Measurements from ENCODE around the gene CDK14. TPM values are rescaled to one million over a fixed set of nuclear protein-coding genes. Genes with fewer than 3 reads are reported as not detected.

The CDK14 gene
- total RNA-seq, 1 donor: 11.1 TPM

DNA sequence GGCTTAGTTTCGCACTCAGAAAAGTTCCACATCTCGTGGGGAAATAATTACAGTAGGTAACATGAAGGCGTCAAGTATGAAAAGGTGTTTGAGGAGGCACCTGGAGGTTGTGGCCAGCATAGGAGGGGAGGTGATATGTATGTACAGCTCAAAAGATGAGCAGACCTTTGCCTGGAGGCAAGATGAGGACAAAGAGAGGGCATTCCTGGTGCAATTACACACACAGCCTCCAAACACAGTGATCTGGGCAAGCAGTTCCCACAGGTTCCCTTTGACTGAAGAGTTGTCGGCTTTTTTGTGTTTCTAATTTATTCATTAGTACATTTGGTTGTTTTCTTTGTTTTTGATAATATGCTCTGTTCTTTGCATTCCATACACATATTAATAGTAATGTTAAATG is 46.9 kb downstream of the CDK14 start:
- H3K9me3 ChIP-seq (ENCODE audit: low read depth, low read length): no peaks in the 10 kb centered on the region
- H3K27me3 ChIP-seq (ENCODE audit: insufficient read depth, low read length): no peaks in the 10 kb centered on the region
- H3K4me3 ChIP-seq (ENCODE audit: low read length): no peak overlapping the region
- no peaks in the 10 kb centered on the region for H3K4me1 ChIP-seq (ENCODE audit: insufficient read depth, low read length)

DNA sequence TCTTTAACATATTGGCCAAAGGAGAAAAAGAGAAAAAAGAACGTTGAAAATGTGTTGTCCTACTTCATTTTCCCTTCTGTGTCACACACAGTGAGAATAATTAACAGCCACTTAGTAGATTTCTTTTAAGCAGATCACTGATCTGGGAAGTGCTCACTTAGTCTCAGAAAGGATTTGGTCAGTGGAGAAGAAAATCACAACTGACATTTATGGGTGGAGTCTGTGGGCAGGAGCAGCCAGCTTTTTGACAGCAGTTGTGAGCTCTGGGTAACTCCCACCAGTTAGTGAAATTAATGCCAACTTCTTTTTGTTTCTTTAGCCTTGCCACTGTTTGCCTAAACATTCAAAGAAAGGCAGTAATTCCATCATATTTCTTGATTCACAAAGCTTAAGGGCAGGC is 49.7 kb downstream of the CDK14 start:
- H3K4me3 ChIP-seq (ENCODE audit: low read length): no peak overlapping the region

DNA sequence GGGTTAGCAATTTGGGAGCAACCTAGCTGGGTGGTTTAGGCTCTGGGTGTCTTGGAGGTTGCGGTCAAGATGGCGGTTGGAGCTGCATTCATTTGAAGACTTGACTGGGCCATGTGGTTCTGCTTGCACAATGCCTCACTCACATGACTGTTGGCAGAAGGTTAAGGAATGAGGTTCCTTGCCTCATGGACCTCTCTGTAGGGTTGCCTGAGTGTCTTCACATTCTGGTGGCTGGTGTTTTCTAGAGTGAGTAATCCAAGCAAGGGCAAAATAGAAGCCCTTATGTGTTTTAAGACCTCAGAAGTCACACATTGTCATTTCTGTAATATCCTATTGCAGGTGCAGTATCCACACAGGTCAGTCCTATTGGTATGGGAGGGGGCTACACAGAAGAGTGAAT is 52.0 kb downstream of the CDK14 start:
- Histone ChIP-seq H3K4me1 (ENCODE audit: insufficient read depth, low read length) (no peaks in the 10 kb centered on the region), H3K9me3 (ENCODE audit: low read depth, low read length) (no peaks in the 10 kb centered on the region), H3K4me3 (ENCODE audit: low read length) (no peak overlapping the region), H3K27me3 (ENCODE audit: insufficient read depth, low read length) (no peaks in the 10 kb centered on the region)

More for the DNA sequence above, 49.7 kb downstream of the CDK14 start:
- Histone ChIP-seq H3K9me3 (ENCODE audit: low read depth, low read length) (no peaks in the 10 kb centered on the region), H3K27me3 (ENCODE audit: insufficient read depth, low read length) (no peaks in the 10 kb centered on the region), H3K4me1 (ENCODE audit: insufficient read depth, low read length) (no peaks in the 10 kb centered on the region)

DNA sequence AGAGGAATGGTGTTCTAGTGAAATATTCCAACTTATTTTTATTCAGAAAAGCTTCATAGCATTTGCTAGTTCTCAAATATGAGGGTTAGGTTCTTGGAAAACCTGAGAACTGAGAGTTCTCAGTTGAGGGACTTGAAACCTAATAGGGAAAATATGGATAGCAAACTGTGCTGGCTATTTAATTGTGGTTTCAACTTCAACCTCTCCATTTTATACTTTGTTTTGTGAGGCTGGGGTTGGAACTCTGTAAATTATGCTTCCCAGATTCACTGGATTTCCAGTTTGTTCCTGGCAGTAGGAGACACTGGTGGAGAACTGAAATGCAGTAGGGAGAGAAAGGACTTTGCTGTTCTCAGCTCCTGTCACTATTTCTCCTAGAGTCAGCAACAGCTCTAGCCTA is 52.7 kb downstream of the CDK14 start:
- no peaks in the 10 kb centered on the region for H3K27me3 ChIP-seq (ENCODE audit: insufficient read depth, low read length)
- no peaks in the 10 kb centered on the region for H3K4me1 ChIP-seq (ENCODE audit: insufficient read depth, low read length)
- H3K9me3 ChIP-seq (ENCODE audit: low read depth, low read length): no peaks in the 10 kb centered on the region
- no peak overlapping the region for H3K4me3 ChIP-seq (ENCODE audit: low read length)

DNA sequence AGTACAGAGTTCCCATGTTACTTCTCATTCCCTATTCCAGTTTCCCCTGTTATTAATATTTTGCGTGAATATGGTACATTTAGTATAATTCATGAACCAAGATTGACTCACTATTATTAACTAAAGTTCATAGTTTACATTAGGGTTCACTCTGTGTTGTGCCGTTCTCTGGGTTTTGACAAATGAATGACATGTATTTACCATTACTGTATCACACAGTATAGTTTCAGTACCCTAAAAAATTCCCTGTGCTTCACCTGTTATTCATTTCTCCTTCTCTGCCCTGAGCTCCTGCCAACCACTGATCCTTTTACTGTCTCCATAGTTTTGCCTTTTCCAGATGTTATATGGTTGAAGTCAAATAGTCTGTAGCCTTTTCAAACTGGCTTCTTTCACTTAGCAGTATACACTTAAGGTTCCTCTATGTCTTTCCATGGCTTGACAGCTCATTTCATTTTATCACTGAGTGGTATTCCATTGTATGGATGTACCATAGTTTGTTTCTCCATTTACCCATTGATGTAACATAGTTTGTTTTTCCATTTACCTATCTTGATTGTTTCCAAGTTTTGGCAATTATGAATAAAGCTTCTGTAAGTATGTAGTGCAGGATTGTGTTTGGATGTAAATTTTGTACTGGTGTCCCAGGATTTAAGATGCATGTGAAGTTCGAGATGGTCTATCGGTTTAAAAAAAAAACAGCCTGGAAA is 58.8 kb downstream of the CDK14 start:
- H3K4me1 ChIP-seq (ENCODE audit: insufficient read depth, low read length): no peaks in the 10 kb centered on the region
- H3K27me3 ChIP-seq (ENCODE audit: insufficient read depth, low read length): no peaks in the 10 kb centered on the region
- no peaks in the 10 kb centered on the region for H3K9me3 ChIP-seq (ENCODE audit: low read depth, low read length)
- H3K4me3 ChIP-seq (ENCODE audit: low read length): no peak overlapping the region

DNA sequence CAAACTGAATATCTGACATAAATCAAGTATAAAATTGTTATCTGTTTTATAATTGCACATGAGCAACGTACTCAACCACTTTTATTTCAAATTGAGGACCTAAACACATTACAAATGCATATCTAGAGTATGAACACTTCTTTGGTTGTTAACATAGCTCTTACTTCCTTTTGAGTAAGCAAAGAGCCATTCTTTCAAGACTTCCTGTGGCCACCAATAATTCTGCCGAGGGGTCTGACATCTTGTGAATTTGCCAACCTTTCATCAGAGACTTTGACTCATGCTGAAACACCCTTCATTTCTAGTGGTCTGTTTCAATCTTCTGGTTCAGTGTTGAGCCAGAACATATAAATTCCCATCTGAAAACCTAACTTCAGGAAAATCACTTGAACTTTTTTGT is 59.4 kb downstream of the CDK14 start:
- no peak overlapping the region for H3K4me3 ChIP-seq (ENCODE audit: low read length)
- no peaks in the 10 kb centered on the region for H3K4me1 ChIP-seq (ENCODE audit: insufficient read depth, low read length)
- no peaks in the 10 kb centered on the region for H3K9me3 ChIP-seq (ENCODE audit: low read depth, low read length)
- no peaks in the 10 kb centered on the region for H3K27me3 ChIP-seq (ENCODE audit: insufficient read depth, low read length)

DNA sequence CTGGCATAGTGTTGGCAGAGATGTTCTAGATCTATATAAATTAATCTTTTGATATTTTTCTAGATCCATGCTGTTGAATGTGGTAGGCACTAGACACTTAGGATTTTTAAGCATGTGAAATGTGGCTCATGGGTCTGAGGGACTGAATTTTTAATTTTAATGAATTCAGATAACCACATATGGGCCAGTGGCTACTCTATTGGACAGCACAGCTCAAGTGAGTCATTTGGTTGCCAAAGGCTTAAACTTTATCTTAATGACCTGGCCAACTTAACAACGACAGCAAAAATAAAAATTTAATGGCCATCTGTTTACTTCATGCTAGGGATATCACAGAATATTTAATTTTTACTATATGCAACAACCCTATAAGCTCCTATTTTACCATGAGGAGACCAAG is 61.4 kb downstream of the CDK14 start:
- no peaks in the 10 kb centered on the region for H3K4me1 ChIP-seq (ENCODE audit: insufficient read depth, low read length)
- no peak overlapping the region for H3K4me3 ChIP-seq (ENCODE audit: low read length)
- no peaks in the 10 kb centered on the region for H3K27me3 ChIP-seq (ENCODE audit: insufficient read depth, low read length)
- no peaks in the 10 kb centered on the region for H3K9me3 ChIP-seq (ENCODE audit: low read depth, low read length)

DNA sequence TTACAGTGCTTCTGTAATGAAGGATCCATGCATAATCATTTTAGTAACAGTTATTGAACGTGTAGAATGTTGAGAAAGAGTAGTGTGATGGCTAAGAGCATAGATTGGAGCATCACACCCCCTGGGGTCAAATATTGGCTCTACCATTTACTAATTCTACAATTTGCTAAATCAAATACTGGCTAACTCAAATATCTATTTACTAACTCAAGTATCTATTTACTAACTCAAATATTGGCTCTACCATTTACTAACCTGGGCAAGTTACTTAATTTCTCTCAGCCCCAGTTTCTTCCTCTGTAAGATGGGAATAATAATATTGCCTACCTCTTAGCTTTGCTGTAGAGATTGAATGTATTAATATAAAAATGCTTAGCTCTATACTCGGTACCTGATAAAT is 64.0 kb downstream of the CDK14 start:
- no peak overlapping the region for H3K4me3 ChIP-seq (ENCODE audit: low read length)
- no peaks in the 10 kb centered on the region for H3K27me3 ChIP-seq (ENCODE audit: insufficient read depth, low read length)
- no peaks in the 10 kb centered on the region for H3K4me1 ChIP-seq (ENCODE audit: insufficient read depth, low read length)
- H3K9me3 ChIP-seq (ENCODE audit: low read depth, low read length): no peaks in the 10 kb centered on the region

DNA sequence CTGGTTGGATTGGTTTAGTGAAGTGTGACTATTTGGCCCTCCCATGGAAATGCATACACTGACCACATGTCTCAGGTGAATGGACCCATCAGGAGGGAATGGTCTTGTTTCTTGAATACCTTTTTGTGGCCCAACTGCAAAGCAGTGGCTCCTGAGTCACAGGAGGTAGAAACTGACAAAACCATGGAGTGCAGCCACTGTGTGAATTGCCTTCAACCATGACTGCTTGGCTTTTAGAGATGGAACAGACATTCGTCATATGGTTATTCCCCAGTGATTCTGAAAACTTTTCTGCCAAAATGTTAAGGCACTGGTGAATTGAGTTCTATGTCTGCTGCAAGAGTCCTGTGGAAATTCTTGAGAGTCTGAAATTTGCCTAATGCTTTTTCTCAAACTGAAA is 64.7 kb downstream of the CDK14 start:
- no peaks in the 10 kb centered on the region for H3K9me3 ChIP-seq (ENCODE audit: low read depth, low read length)
- no peak overlapping the region for H3K4me3 ChIP-seq (ENCODE audit: low read length)
- no peaks in the 10 kb centered on the region for H3K4me1 ChIP-seq (ENCODE audit: insufficient read depth, low read length)
- no peaks in the 10 kb centered on the region for H3K27me3 ChIP-seq (ENCODE audit: insufficient read depth, low read length)

DNA sequence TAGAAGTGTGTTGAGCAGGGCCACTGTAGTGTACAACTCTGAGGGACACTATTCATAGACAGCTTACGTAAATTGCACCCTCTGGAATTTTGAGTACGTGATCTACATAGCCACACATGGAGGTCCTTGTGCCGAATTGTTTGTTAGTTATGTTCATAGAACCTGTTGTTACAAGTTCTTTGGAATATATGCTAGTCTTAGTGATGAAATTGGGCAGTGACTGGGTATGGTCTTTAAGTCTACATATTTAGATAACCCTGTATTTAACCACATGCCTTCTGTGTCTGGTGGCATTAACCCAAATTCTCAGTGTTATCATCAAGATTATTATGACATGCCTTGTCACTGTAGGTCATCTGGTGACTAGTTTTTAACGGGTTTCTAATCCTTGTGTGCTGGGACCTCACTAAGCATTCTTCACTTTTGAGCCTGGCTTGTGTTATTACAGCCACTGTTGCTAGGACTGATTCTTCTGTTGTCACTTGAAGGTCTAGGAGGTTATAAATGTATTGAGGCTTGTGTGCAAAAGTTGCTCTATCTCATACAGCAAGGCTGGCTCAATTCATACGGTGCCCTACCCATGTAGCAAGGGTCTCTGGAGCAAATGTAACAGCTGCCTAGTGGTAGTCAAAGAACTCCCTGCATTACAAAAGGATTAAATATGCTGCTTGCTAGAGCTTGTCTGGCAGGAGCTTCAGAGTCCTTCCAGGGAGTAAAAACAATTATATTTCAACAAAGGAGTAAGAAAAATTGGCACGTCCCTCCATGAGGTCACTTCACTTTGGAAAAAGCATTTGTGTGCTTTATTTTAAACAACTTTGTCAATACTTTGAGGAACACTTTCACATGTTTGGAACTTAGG is 65.4 kb downstream of the CDK14 start:
- Histone ChIP-seq H3K27me3 (ENCODE audit: insufficient read depth, low read length) (no peaks in the 10 kb centered on the region), H3K4me3 (ENCODE audit: low read length) (no peak overlapping the region), H3K9me3 (ENCODE audit: low read depth, low read length) (no peaks in the 10 kb centered on the region), H3K4me1 (ENCODE audit: insufficient read depth, low read length) (no peaks in the 10 kb centered on the region)

DNA sequence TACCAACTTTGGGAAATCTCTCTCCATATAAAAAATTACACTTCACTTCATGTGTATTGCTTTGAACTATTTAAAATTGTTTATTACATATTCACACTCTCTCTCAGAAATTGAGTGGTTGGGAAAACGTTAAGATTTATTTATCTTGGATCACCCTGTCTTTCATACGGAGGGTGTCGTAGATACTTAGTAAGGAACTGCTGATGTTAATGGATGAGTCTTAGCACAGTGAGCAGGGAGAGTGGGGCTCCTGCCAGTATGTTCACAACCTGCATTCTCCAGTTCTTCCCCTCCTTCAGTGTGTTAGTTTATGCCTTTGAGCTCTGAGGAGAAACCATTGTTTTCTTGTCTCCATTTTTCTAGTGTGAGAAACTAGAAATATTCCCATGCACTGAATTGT is 67.1 kb downstream of the CDK14 start:
- no peak overlapping the region for H3K4me3 ChIP-seq (ENCODE audit: low read length)
- H3K27me3 ChIP-seq (ENCODE audit: insufficient read depth, low read length): no peaks in the 10 kb centered on the region
- no peaks in the 10 kb centered on the region for H3K4me1 ChIP-seq (ENCODE audit: insufficient read depth, low read length)
- H3K9me3 ChIP-seq (ENCODE audit: low read depth, low read length): no peaks in the 10 kb centered on the region

DNA sequence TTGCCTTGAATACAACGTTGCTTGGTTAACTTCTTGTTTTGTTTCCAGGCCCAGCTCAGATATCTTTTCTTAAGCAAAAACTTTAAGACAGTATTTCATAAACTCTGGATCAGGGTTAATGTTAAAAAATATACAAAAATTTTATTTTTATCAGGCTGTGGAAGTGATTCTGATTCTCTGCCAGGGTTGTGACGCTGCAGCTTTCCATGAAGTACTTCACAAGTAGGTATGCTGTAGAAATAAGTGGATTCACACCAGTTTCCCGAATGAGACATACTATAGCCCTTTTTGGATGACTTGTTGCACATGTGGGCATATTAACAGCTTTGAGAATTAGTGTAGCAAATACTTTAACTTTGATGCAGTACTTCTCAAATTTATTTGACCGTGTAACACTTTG is 70.1 kb downstream of the CDK14 start:
- Histone ChIP-seq H3K4me3 (ENCODE audit: low read length) (no peak overlapping the region), H3K9me3 (ENCODE audit: low read depth, low read length) (no peaks in the 10 kb centered on the region), H3K27me3 (ENCODE audit: insufficient read depth, low read length) (no peaks in the 10 kb centered on the region), H3K4me1 (ENCODE audit: insufficient read depth, low read length) (no peaks in the 10 kb centered on the region)

DNA sequence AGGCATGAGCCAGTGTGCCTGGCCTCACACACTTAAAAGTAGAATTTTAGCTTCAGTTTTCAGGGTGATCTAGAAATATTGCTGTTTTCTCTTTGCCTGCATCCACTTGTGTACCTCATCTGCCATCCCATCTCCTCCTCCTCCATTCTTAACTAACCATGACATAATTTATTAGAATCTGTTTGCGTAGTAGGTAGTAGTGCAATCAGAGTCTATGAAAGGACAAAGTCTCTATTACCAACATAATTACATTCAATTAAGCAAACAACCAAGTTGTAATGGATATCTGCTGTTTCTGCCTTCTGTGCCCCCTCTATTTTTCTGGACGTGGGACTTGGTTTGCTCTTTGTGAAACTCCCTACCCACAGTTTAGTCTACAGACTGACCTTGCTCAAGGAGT is 72.9 kb downstream of the CDK14 start:
- no peaks in the 10 kb centered on the region for H3K27me3 ChIP-seq (ENCODE audit: insufficient read depth, low read length)

DNA sequence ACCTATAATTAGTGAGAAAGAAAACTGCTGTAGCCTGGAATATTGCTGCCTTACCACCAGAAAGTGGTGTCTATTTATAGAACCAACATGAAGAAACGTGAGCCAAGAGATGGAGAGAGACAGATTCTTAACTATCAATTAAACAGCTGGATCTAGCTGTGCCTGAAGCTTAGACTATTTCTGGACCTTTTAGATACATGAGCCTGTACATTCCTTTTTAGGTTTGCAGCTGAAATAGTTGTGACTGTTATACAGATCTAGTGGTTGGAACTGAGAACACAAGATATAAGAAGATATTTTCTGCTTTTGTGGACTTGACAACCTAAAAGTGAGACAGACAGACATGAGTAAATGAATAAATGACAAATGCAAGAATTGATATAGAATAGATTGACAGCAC is 73.4 kb downstream of the CDK14 start:
- Histone ChIP-seq H3K9me3 (ENCODE audit: low read depth, low read length) (no peaks in the 10 kb centered on the region), H3K4me1 (ENCODE audit: insufficient read depth, low read length) (no peaks in the 10 kb centered on the region), H3K4me3 (ENCODE audit: low read length) (no peak overlapping the region), H3K27me3 (ENCODE audit: insufficient read depth, low read length) (no peaks in the 10 kb centered on the region)

More for the DNA sequence above, 72.9 kb downstream of the CDK14 start:
- no peaks in the 10 kb centered on the region for H3K9me3 ChIP-seq (ENCODE audit: low read depth, low read length)
- no peak overlapping the region for H3K4me3 ChIP-seq (ENCODE audit: low read length)
- H3K4me1 ChIP-seq (ENCODE audit: insufficient read depth, low read length): no peaks in the 10 kb centered on the region

DNA sequence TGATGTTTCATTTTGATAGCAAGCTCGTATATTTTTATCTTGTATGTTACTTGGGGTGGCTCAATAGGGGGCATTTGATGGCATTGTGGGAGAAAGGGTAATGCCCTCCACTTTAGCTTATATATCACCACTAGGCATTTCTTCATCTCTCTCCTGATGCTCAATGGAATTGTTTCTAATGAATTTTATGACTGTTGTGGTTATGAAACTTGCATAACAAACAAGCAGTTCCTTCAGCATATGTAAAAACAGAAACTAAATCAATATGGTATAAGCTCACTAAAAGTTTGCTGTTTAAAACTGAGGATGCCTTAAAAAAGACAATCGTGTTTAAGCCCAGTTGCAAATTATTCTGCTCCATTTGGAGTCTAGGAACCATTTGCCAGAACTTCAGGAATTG is 75.5 kb downstream of the CDK14 start:
- no peaks in the 10 kb centered on the region for H3K27me3 ChIP-seq (ENCODE audit: insufficient read depth, low read length)
- H3K9me3 ChIP-seq (ENCODE audit: low read depth, low read length): no peaks in the 10 kb centered on the region
- no peak overlapping the region for H3K4me3 ChIP-seq (ENCODE audit: low read length)
- no peaks in the 10 kb centered on the region for H3K4me1 ChIP-seq (ENCODE audit: insufficient read depth, low read length)

DNA sequence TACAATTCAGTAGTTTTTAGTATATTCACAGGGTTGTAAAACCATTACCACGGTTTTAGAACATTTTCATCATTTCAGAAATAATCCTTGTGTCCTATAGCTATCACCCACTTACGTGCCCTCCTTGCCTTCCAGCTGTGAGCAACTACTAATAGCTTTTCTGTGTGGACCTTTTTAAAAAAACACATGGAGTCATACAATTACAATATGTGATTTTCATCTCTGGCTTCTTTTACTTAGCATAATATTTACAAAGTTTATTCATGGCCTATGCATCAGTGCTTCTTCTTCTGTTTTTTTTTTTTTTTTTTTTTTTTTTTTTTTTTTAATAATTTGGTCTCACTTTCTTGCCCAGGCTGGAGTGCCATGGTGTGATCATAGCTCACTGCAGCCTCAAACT is 76.1 kb downstream of the CDK14 start:
- H3K4me3 ChIP-seq (ENCODE audit: low read length): no peak overlapping the region
- no peaks in the 10 kb centered on the region for H3K9me3 ChIP-seq (ENCODE audit: low read depth, low read length)
- H3K4me1 ChIP-seq (ENCODE audit: insufficient read depth, low read length): no peaks in the 10 kb centered on the region
- no peaks in the 10 kb centered on the region for H3K27me3 ChIP-seq (ENCODE audit: insufficient read depth, low read length)

Data from mononuclear cell (primary cell).